H1 (cell line): ENCODE data around the gene TXNRD3. TPM values are rescaled to one million over a fixed set of nuclear protein-coding genes. Genes with fewer than 3 reads are reported as not detected.

Experiments
- JUND ChIP-seq: IDR thresholded peaks from 2 replicates; pipeline ENCODE4 v1.6.1; 2011; ENCODE audit warnings: mild to moderate bottlenecking, improper control_type of control experiment, low read length
- polyA plus RNA-seq, 7 experiments: library from polyadenylated mRNA; depleted of rRNA in 3 of 7; stranded (reverse) in 5 of 7; unstranded in 2 of 7; fragments of >200 nt in 5 of 7; fragments of 200-250 nt in 2 of 7; gene quantifications; 1 replicate in 5 of 7; 2 replicates in 1 of 7; 4 replicates in 1 of 7; pipeline versions ENCODE4 v1.2.1 to v1.2.3, GENCODE V29; 2011 to 2013; ENCODE audit warnings: missing spikeins in 2 of 7, mixed read lengths in 2 of 7
- total RNA-seq: library from RNA; stranded (reverse); fragmentation: NEBNext Ultra II Directional; extraction: Animal tissue kit (Norgen Biotek cat#: 25700); gene quantifications from 2 replicates; pipeline ENCODE4 v1.2.1, GENCODE V29; 2021

TXNRD3 gene
- total and polyA plus RNA-seq, 2 of the 8 experiments (the other 6 are each of a cell fraction or from before 2014, with no cell fraction given), result 3.4 to 4.3 TPM

DNA sequence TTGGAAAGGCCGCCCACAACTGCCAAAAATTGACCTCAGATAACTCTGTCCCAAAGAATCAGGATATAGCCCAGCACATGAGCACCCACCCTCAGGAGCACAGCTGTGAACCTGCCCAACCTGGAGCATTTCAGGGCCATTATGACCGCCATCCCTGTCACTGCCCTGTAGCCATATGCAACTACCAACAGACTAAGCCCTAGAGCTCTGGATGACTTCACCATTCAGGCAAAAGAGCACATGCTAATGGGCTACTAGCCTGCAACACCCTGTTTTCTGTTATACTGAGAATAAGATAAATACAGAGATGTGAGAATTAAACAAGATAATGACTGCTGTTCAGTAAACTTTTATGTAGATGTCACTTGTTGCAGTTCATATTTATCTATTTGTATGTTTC is 45.0 kb downstream of the TXNRD3 start (continued):
- no peak for TF ChIP-seq JUND
